ENCODE results near the gene STAT1. TPM values are rescaled to one million over a fixed set of nuclear protein-coding genes. Genes with fewer than 3 reads are reported as not detected.

STAT1 gene
- total RNA-seq, 1 experiment from 2014 or later: 73.4 TPM

DNA sequence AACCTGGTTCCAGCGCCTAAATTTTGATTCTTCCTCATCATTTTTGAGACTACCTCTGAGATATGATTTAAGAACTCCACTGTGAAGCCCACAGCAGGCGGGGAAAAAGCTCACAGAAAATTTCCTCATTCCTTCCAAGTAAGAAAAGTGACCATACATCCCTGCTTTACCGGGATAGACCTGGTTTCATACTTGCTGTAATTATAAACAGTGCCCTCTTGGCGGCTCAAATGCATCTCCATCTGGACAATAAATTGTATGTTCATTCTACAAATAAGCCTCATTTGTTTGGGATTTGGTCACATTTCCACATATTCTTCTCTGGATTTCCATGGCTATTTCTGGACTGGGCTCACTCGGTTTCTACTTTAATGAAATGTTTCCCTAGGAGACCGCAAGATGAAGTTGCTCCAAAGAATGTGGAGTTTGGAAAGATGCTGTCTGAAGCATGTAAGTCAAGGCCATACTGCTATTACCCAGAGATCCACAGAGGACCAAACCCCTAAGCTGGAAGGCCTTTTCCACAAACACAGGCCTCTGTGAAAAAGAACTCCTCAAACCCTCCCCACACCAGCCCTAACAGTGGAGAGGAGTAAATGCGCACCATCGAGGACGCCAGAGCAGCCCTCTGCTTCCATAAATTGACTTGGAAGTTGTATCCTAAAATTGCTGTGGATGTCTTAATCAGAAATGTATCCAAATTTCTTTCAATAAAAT is 13.9 kb downstream of the STAT1 start:
- ATAC-seq (no peak), DNase-seq (ENCODE audit: low read depth, low spot score) (no peak)
- H3K27me3 ChIP-seq (ENCODE audit: control insufficient read depth, insufficient read depth, low read length): no peaks in the 10 kb centered on the region
- no peak overlapping the region for H3K4me3 ChIP-seq (ENCODE audit: low read depth in 2 of 2, low read length in 2 of 2)
- TF ChIP-seq, protein P1, sequence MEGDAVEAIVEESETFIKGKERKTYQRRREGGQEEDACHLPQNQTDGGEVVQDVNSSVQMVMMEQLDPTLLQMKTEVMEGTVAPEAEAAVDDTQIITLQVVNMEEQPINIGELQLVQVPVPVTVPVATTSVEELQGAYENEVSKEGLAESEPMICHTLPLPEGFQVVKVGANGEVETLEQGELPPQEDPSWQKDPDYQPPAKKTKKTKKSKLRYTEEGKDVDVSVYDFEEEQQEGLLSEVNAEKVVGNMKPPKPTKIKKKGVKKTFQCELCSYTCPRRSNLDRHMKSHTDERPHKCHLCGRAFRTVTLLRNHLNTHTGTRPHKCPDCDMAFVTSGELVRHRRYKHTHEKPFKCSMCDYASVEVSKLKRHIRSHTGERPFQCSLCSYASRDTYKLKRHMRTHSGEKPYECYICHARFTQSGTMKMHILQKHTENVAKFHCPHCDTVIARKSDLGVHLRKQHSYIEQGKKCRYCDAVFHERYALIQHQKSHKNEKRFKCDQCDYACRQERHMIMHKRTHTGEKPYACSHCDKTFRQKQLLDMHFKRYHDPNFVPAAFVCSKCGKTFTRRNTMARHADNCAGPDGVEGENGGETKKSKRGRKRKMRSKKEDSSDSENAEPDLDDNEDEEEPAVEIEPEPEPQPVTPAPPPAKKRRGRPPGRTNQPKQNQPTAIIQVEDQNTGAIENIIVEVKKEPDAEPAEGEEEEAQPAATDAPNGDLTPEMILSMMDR (IDR thresholded peaks at IDR 0.05): 0 out of 2 replicates have a peak, but pooled peaks have one; percentile 7
- no peak for TF ChIP-seq SIN3A (IDR thresholded peaks at IDR 0.05; ENCODE audit: borderline replicate concordance, insufficient read depth, low read depth, low read length)
- no peaks in the 10 kb centered on the region for H3K9me3 ChIP-seq (ENCODE audit: control insufficient read depth, insufficient read depth, low read depth, low read length)
- intact Hi-C loops (cut with micrococcal nuclease; ENCODE audit: unreplicated experiment) (no loop called here), in situ Hi-C loops (cut with HindIII; ENCODE audit: low pct_unique_long_range_greater_than_20kb, low sequenced_read_pairs) (no loop called here)
- no peaks in the 10 kb centered on the region for H3K4me1 ChIP-seq (ENCODE audit: control insufficient read depth, insufficient read depth, low read length)
- ChIA-PET CTCF (no interaction called here), POLR2A (interaction anchor here (0.7 kb wide), 1 partner anchor 150 kb away, joined by 3 read pairs; no protein-coding TSS in a partner anchor)
- BruUV-seq (replicated peaks): no TSS peak
- H3K27ac ChIP-seq (ENCODE audit: low read length): no peak overlapping the region
- peaks cover 47% of the 10 kb centered on the region for H3K36me3 ChIP-seq (ENCODE audit: control insufficient read depth, insufficient read depth, low read length)

DNA sequence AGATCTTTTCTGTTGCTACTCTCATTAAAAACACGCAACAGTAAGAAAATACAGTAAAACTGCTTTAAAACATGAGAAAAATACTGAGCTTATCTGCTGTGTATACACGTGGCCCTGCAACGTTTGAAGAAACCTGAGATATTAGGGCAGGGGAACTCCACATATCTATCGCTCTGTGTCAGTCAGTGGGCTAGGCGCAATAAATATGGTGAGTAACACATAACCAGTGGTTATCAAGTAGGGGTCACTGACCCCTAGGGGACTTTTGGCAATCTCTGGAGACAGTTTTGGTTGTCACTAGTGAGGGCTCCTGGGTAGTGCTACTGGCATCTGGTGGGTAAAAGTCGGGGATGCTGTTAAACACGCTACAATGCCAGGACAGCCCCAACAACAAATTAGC is 14.9 kb downstream of the STAT1 start:
- intact Hi-C loops (cut with micrococcal nuclease; ENCODE audit: unreplicated experiment): no loop called here
- ChIA-PET CTCF (no interaction called here), POLR2A (no interaction called here)
- BruUV-seq (replicated peaks): no TSS peak
- Histone ChIP-seq H3K4me3 (ENCODE audit: low read depth in 2 of 2, low read length in 2 of 2) (no peak overlapping the region), H3K27me3 (ENCODE audit: control insufficient read depth, insufficient read depth, low read length) (no peaks in the 10 kb centered on the region), H3K27ac (ENCODE audit: low read length) (no peak overlapping the region), H3K36me3 (ENCODE audit: control insufficient read depth, insufficient read depth, low read length) (peaks cover 43% of the 10 kb centered on the region), H3K9me3 (ENCODE audit: control insufficient read depth, insufficient read depth, low read depth, low read length) (no peaks in the 10 kb centered on the region), H3K4me1 (ENCODE audit: control insufficient read depth, insufficient read depth, low read length) (no peaks in the 10 kb centered on the region)
- TF ChIP-seq TCF7L2 (IDR thresholded peaks at IDR 0.05; ENCODE audit: low read depth, low read length) (no peak), POLR2AphosphoS5 (IDR thresholded peaks at IDR 0.05; ENCODE audit: low read depth, low read length) (no peak)
- no peak for ATAC-seq
- no peak for DNase-seq (ENCODE audit: low read depth, low spot score)
- in situ Hi-C loops (cut with HindIII; ENCODE audit: low pct_unique_long_range_greater_than_20kb, low sequenced_read_pairs): no loop called here

DNA sequence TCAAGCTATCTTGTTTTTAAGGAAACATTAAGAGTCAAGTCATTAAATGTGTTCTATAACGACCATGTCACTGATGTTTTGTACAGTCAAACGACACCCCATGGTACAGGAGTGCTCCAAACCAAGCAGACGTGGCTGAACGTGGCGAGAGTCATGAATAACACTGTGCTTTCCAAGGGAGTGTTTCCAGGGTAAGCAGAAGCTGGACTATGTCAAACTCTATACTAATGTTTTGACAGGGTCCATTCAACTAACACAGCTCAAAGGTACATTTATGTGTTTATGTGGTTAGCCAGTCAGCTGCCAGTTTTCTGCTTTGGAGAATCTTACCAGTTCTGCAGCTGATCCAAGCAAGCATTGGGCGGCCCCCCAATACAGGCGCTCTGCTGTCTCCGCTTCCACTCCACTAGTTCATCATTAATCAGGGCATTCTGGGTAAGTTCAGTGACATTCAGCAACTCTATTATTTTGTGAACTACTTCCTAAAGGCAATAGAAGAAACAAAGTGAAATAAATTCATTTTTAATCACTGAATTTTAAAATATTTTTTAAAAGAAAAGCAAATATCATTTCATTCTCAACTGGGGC is 16.4 kb downstream of the STAT1 start:
- DNase-seq (ENCODE audit: low read depth, low spot score) (no peak), ATAC-seq (no peak)
- intact Hi-C loops (cut with micrococcal nuclease; ENCODE audit: unreplicated experiment): no loop called here
- TF ChIP-seq TCF7L2 (IDR thresholded peaks at IDR 0.05; ENCODE audit: low read depth, low read length): no peak
- TF ChIP-seq POLR2AphosphoS5 (IDR thresholded peaks at IDR 0.05; ENCODE audit: low read depth, low read length): no peak
- TF ChIP-seq, protein P1 (IDR thresholded peaks at IDR 0.05): no peak
- TF ChIP-seq SIN3A (IDR thresholded peaks at IDR 0.05; ENCODE audit: borderline replicate concordance, insufficient read depth, low read depth, low read length): no peak
- TF ChIP-seq, protein P2, sequence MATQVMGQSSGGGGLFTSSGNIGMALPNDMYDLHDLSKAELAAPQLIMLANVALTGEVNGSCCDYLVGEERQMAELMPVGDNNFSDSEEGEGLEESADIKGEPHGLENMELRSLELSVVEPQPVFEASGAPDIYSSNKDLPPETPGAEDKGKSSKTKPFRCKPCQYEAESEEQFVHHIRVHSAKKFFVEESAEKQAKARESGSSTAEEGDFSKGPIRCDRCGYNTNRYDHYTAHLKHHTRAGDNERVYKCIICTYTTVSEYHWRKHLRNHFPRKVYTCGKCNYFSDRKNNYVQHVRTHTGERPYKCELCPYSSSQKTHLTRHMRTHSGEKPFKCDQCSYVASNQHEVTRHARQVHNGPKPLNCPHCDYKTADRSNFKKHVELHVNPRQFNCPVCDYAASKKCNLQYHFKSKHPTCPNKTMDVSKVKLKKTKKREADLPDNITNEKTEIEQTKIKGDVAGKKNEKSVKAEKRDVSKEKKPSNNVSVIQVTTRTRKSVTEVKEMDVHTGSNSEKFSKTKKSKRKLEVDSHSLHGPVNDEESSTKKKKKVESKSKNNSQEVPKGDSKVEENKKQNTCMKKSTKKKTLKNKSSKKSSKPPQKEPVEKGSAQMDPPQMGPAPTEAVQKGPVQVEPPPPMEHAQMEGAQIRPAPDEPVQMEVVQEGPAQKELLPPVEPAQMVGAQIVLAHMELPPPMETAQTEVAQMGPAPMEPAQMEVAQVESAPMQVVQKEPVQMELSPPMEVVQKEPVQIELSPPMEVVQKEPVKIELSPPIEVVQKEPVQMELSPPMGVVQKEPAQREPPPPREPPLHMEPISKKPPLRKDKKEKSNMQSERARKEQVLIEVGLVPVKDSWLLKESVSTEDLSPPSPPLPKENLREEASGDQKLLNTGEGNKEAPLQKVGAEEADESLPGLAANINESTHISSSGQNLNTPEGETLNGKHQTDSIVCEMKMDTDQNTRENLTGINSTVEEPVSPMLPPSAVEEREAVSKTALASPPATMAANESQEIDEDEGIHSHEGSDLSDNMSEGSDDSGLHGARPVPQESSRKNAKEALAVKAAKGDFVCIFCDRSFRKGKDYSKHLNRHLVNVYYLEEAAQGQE (IDR thresholded peaks at IDR 0.05; ENCODE audit: insufficient read depth in 1 of 2, low read depth in 2 of 2, low read length in 1 of 2): no peak
- in situ Hi-C loops (cut with HindIII; ENCODE audit: low pct_unique_long_range_greater_than_20kb, low sequenced_read_pairs): no loop called here
- no peaks in the 10 kb centered on the region for H3K4me1 ChIP-seq (ENCODE audit: control insufficient read depth, insufficient read depth, low read length)
- POLR2A ChIA-PET: no interaction called here
- H3K9me3 ChIP-seq (ENCODE audit: control insufficient read depth, insufficient read depth, low read depth, low read length): no peaks in the 10 kb centered on the region
- H3K27ac ChIP-seq (ENCODE audit: low read length): no peak overlapping the region
- H3K27me3 ChIP-seq (ENCODE audit: control insufficient read depth, insufficient read depth, low read length): no peaks in the 10 kb centered on the region
- no peak overlapping the region for H3K4me3 ChIP-seq (ENCODE audit: low read depth in 2 of 2, low read length in 2 of 2)
- CTCF ChIA-PET: interaction anchor here (1.2 kb wide), 1 partner anchor 18 kb away, joined by 3 read pairs; no protein-coding TSS in a partner anchor
- no TSS peak for BruUV-seq (replicated peaks)
- peaks cover 33% of the 10 kb centered on the region for H3K36me3 ChIP-seq (ENCODE audit: control insufficient read depth, insufficient read depth, low read length)
